NCI-H146 treated with DMSO at 0.1 percent for 48 hours (cell line): ENCODE results near the gene GHITM.
"Not testable (repeated sequence)": the region's sequence is repeated elsewhere in the genome, so short reads cannot be mapped to it uniquely, and the experiment has no call there.

ENCODE experiments used
- DNase-seq: peaks from one replicate; lab custom pipeline; 2025; ENCODE audit not compliant: unreplicated experiment; lab: John Stamatoyannopoulos, UW

Gene GHITM

DNA sequence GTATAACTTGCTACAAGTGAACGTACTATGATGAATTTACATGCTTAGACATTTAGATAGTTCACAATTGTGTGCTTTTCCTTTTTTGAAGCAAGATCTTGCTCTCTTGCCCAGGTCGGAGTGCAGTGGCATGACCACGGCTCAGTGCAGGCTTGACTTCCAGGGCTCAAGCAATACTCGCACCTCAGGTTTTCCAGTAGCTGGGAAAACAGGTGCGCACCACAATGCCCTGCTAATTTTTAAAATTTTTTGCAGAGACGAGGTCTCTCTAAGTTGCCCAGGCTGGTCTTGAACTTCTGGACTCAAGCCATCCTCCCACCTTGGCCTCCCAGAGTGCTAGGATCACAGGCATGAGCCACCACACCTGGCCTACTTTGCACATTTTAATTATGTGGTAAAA is 36.1 kb downstream of the GHITM start:
- no peak for DNase-seq

DNA sequence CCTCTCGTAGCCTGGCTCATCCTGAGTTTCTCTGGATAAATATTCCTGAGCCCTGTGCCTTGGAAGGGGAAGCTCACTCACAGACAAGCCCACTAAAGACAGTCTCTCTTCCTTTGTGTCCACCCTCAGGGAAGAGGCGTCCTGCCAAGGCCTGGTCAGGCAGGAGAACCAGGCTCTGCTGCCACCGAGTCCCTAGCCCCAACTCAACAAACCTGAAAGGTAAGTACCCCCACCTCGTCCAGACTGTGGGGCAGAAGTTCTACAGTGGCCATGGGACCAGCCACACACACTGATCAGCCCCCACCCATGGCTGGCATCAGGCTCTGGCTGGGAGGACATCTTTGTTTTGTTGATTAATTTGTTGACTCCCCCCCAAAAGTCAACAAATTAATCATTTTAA is 37.0 kb downstream of the GHITM start:
- DNase-seq: no peak

DNA sequence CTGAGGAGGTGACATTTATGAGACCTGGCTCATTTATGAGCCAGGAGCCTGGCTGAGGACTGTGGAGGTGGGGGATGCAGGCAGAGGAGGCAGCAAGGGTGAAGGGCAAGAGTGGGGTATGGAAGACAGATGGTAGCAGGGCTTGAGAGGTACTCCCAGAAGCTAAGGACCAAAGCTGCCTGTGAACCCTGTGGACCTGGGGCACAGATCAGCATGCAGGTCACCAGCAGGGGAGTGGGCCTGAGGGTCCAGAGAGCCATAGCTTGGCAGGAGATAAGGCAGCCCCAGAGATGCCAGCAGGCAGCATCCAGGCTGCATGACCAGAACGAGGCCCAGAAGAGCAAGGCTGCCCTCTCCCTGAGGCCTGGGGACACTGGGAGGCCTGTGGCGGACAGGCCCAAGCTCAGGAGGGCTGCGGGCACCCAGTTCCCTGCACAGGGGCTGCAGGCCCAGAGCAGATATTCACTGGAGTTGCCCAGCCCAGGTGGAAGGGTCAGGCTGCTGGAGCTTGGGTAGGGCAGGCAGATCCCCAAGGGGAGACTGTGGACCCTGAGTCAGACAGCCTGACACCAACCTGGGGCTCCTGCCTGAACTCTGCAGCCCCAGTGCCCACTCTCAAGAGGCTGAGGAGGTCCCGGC is 37.6 kb downstream of the GHITM start:
- no peak for DNase-seq

DNA sequence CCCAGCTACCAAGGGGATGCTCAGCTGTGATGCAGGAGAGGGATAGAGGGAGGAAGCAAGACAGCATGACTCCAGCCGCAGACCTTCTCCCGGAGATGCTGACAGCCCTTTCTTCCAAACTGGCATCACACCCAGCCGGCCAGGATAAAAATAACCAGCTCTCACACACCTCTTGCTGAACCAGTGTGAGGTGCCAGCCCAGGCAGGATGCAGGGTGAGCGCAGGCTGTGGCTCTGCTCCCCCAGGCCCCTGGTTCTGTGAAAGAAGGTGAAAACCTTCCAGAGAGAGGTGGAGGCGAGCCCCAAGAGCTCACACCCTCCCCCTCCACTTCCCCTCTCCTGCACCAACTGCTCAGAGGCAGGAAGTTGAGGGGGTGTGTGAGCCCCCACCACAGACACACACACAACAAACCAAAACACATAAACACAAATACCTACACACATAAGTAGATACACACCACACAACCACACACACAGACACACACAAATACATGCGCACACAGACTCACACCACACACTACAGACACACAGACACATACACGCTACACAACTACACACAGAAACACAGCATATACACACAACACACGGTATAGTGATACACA is 38.3 kb downstream of the GHITM start:
- no peak for DNase-seq

DNA sequence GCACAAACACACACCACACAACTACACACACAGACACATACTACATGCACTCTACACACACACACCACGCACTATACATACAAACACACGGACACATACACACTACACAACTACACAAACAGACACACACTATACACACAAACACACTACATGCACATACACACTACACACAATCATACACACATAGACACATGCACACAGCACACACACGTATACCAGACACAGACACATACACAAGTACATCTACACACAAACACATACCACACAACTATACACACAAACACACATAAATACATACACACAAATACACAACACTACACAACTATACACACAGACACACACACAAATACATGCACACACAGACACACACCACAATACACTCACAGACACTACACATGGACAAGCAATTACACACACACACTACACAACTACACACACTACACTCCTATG is 38.9 kb downstream of the GHITM start:
- no peak for DNase-seq

DNA sequence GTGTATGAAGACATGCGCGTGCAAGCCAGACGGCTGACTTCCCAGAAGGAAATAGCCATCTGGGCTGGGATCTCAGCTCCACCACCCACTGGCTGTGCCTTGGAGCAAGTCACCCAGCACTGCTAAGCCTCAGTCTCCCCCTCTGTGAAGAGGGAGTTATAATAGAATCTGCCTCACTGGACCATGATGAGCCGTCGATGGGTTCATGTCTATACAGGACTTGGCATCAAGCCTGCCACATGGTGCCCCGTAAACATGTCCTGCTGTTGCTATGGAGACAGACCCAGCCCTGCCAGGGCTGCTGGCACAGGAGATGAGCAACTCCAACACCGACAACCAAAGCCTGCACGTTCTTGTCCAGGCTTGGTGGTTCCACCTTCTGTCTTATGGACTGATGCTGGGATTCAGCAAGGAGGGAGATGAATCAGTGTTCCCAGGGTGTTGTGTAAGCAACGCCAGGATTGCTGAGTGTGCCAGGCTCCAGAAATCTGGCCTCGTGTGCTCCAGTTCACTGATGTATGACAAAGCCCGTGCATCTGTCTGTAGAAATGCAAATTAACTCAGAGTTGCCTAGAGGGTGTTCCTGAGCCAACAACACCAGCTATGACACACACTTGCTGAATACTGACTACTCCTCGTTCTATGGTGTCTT is 39.9 kb downstream of the GHITM start:
- peak; percentile 17 for DNase-seq

DNA sequence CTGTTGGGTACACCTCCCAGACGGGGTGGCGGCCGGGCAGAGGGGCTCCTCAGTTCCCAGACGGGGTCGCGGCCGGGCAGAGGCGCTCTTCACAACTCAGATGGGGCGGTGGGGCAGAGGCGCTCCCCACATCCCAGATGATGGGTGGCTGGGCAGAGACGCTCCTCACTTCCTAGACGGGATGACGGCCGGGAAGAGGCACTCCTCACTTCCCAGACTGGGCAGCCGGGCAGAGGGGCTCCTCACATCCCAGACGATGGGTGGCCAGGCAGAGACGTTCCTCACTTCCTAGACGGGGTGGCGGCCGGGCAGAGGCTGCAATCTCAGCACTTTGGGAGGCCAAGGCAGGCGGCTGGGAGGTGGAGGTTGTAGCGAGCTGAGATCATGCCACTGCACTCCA is 41.1 kb downstream of the GHITM start:
- not testable (repeated sequence) for DNase-seq

DNA sequence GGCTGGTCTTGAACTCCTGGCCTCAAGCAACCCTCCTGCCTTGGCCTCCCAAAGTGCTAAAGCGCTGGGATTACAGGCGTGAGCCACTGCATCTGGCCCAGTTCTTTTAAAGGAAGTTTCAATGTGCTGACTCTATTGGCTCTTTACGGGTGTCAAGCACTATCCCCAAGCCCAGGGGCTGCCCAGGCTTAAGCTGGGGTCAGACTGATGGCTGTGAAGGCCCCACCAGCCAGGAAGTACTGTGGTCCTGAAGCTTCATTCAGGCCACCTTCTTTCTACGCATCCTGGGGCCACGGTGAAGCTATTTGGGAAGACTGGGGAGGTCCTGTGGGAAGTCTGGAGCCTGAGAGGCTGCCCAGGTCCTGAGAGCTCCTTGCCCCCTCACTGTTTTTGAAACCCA is 42.3 kb downstream of the GHITM start:
- no peak for DNase-seq

DNA sequence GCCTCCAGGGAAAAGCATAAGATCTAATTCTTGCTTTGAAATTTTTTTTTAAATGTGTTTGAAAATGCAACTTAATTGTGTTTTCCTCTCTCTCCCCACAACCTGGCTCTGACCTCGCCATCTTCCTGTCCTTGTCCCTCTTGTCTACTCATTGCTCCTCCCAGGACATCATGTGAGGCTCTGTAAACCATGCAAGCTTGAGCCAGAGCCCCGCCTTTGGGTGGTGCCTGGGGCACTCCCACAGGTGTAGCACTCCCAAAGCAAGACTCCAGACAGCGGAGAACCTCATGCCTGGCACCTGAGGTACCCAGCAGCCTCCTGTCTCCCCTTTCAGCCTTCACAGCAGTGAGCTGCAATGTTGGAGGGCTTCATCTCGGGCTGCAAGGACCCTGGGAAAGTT is 45.2 kb downstream of the GHITM start:
- no peak for DNase-seq

DNA sequence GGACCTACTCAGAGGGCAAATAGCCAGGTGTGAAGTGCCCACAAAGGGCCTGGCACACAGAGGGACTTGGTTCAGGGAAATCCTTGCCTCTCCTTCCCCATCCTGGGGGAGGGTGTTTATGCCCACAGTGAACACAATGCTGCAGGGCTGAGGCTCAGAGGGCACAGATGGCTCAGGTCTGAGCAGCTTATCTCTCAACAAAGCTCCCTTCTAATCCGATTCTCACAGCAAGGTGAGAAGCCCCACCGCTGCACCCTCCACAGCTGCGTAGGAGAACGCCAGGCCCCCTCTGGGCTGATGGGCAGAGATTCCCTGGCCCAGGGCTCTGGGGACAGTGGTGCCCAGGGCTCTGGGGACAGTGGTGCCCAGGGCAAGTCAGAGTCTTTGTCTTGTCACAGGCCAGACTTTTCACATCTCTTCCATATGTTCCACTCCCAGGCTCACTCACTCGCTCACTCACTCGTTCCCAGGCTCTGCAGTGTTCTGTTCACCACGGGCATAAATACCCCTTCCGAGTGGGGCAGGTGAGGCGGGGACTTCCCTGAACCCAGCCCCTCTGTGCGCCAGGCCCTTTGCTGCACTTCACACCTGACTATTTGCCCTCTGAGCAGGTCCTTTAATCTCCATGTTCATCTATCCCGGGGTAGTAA is 46.3 kb downstream of the GHITM start:
- no peak for DNase-seq

DNA sequence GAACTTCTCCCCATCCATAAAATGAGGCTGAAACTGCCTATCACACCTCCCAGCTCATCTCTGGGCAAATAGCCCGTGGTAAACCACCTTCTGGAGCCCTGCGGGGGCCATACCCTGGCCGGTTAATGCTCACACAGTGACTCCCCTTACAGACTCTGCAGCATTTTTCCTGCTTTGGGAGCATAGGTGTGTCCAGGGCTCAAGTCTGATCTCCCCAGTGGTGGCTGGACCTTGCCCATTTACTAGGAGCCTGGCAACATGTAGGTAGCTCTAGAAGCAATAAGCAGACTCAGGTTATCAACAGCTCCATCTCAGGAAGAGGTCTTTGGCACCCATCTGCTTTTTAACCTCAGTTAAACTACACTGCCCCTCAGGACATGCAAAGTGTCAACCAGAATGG is 49.5 kb downstream of the GHITM start:
- DNase-seq: no peak

DNA sequence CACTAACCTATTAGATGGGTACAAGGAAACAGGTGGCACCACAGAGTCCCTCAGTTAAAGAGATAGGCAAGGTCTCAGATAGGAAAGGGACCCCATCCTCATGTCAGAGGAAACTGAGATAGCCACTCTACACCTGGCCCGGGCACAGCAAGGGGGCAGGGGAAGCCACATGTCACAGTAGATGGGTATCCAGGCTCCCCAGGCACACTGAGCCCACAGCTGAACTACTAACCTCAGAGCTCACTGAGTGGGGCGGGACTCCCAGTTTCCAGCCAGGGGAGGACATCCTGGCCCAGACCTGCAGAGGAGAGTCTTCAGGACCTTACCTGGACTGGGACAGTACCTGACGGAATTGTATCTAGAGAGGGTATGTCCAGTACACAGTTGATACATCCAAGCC is 51.3 kb downstream of the GHITM start:
- DNase-seq: no peak

DNA sequence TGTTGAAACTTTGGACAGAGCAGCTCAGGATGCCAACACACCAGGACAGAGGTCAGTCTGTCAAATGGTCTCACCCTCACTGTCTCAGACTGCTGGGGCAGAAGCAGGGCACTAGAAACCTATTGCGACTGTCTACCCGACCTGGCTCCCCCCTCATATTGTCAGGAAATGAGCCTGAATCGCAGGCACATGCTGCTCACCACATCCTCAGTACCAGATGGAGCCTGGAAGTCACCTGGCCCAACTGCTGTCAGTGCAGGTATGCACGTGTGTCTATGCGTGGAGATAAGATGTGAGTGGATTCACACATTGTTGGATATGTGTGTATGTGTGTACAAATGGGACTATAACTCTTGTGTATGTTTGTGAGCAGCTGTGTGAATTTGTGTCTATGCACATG is 51.8 kb downstream of the GHITM start:
- no peak for DNase-seq

DNA sequence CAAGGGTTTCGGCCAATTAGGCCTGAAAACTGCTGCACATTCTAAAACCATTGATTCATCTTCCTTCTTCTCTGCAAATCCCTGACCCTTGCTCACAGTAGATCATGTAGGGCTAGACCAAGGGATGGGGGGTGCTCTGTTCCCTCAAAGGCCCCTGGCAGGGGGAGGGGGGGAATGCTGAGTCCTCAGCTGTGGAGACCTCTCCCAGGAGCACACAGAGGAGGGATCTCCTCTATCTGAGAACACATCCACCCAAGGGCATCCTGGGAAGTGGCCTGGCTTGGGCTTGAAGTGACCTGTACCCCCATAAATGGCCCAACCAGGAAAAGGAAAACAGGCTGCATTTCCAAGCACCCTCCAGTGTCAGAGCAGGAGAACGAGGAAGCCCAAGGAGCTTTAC is 54.0 kb downstream of the GHITM start:
- no peak for DNase-seq

DNA sequence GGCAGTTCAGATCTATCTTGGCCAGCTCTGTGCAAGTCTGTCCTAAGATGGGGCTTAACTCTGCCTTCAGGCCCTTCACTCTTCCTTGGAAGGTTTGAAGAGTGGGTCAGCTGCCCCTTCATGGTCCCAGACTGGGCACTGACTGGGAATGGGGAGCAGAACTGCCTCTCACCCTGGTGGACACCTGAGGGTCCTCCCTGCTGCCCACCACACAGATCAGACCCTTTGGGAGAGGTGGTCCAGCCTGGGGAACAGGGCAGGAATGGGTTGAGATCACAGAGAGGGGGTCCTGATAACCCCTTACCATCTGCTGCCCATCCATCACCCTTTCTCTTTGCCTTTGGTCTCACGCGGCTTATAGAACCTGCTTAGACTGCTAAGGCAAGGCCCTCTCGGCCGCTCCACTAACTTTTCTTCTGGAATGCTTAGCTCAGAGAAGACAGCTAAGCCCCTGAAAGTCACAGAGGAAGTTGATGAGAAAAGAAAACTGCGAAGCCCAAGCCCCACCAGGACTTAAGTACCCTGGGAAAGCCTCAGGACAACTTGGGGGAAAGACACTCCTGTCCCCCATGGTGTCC is 54.6 kb downstream of the GHITM start:
- DNase-seq: no peak

DNA sequence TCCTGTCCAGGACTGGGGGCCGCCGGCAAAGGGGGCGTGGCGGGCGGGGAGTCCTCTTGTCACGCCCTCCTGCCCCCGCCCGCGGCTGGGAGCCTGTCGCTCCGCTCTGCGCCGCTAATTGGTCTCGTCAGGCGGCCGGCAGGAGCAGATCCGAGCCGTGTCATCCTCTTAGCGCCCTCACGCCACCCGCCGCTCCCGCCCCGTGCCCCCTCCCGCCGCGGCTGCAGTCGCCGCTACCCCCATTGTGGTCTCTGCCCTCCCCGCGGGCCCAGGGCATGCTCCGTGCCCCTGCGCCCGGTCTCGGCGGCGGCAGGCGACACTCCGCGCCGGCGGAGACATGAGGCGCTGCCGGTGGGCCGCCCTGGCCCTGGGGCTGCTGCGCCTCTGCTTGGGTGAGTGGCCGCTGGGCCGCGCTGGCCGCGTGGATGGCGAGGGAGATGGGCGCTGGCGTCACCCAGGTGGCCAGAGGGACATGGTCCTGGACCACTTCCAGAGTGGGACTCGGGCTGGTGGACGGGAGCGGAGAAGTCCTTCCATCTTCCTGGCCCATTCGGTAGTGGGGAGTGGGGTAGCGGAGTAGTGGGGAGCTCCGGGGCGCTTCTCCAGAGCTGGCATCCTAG is 55.2 kb downstream of the GHITM start, which contains the start of gene CDHR1:
Gene CDHR1 (plus strand): TSS at position 114 of the 620 bp plus-strand sequence. CDS start 224 bp downstream, at position 338.
- peak; percentile 46 for DNase-seq

DNA sequence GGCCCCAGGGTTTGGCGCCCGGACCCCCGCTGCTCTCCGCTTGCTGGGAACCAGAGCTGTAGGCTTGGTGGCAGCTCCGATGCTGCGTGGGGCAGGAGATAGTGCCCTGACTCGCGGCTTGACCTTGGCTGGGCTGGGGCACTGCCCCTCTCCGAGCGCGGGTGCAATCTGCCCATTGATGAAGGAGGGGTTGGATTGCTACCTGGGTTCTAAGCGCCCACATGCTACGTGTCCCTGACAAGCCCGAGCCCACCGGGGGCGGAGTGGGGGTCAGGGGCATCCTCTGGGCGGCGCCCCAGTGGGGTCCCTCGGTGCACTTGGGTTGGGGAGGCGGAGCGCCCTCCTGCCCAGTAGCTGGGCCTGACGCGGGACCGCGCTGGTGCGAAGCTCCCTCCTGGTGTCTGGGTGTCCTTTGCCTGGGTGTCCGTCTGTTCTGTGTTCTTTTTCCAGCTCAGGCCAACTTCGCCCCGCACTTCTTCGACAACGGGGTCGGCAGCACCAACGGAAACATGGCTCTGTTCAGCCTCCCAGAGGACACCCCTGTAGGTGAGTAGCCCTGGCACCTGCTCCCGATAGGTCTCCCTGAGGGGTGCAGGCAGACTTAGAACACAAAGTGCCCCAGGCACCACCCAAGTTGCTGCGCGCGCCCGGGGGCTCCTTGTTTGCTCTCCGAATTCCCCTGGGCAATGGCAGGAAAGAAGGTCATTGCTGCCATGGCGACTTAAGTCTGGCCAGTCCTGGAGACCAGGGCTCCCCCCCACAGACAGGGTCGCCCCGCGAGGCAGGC is 55.9 kb downstream of the GHITM start:
- DNase-seq: peak; percentile 51

DNA sequence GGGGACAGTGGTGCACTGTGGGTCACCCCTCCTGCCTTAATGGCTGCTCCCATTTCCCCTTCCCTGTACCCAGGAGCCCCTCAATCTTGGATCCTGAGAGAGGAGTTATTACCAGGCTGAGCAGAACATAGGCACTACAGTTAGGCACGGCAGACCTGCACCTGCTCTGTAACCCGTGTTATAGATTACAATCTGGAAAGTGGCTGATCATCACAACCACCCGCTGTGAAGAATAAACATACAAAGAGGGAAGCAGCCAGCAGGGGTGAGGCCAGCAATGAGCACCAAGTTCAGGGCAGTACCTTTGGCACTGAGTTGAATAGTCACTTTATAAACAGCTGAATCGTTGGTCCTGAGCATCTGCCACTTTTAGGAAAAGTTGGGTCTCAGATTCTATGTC is 56.8 kb downstream of the GHITM start:
- peak; percentile 94 for DNase-seq

DNA sequence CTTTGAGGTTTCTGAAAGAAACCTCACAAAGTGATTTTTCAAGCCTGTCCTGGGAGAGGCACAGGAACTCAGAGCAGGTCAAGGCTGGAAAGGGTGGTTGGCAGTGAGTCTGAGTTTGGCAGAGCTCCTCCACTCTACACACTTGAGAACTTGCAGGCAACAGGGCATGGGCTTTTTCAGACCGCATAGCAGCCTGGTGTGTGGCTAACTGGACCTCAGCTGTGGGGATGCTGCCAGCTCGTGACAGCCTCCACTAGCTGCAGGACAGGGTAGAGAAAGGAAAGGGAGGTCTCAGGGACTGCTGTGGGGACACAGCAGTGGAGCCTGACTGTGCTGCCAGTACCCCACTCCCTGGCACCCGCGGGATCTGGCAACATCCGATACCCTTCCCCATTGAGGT is 57.6 kb downstream of the GHITM start:
- no peak for DNase-seq

DNA sequence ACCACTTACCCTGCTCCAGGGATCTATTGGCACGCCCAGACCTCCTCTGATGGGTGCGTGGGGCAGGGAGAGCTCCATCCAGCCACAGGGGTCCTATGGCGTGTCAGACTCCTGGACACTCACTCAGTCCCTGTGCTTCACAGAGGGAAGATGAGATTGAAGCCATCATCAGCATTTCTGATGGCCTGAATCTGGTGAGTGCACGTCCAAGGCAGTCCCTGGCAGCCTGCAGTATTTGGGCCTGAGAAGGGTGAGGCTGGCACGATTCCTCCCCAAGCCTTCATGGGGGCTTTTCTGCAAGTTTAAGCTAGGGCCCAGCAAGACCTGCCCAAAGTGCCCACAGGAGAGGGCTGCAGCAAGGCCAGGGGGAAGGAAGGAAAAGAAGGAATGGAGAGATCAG is 58.3 kb downstream of the GHITM start:
- DNase-seq: no peak
